ENCODE measurements around the gene AFF3. TPM values are rescaled to one million over a fixed set of nuclear protein-coding genes. Genes with fewer than 3 reads are reported as not detected.
"Not testable (repeated sequence)": the region's sequence is repeated elsewhere in the genome, so short reads cannot be mapped to it uniquely, and the experiment has no call there.

The AFF3 gene
- total and polyA plus RNA-seq, 4 donors: 4.2 to 90.9 (median 14.6) TPM

DNA sequence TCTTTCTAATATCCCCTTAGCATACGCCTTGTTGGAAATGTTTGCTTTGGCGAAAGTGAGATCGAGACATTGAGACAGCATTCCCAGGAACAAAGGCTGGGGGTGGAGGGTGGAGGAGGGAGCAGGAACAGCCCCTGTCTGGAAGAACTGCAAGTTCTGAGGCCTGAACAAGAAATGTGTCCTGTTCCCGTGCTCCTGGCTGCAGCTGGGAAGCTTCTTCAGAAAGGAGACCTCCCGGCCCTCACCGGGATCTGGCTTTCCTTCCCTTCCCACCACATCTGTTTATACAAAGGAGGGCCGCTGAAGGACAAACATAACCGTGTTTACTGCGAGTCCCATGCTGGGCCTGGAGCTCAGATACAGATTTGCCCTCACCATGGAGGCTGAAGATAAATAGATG, 35.9 kb downstream of the AFF3 start:
- Histone ChIP-seq H3K27me3 (ENCODE audit: control insufficient read depth in 3 of 3, insufficient read depth in 3 of 3, low read length in 2 of 3) (peaks cover 0 to 3% (median 0%) of the 10 kb centered on the region in 3 donors), H3K9ac (ENCODE audit: insufficient read depth in 1 of 2, low read length in 2 of 2) (peak overlapping the region in 1 of 2 donors; percentile 66), H3K27ac (ENCODE audit: low read depth in 1 of 2, low read length in 1 of 2) (no peak overlapping the region), H3K4me1 (ENCODE audit: control insufficient read depth in 5 of 5, insufficient read depth in 5 of 5, low read length in 5 of 5) (peaks cover 4 to 27% (median 11%) of the 10 kb centered on the region in 5 donors), H3K9me3 (ENCODE audit: control insufficient read depth in 4 of 4, insufficient read depth in 3 of 4, low read length in 3 of 4) (peaks cover 0 to 2% (median 0%) of the 10 kb centered on the region in 4 donors), H3K36me3 (ENCODE audit: control insufficient read depth in 4 of 4, insufficient read depth in 4 of 4, low read length in 4 of 4) (no peaks in the 10 kb centered on the region), H3K4me3 (no peak overlapping the region)
- no peak for TF ChIP-seq CTCF (IDR thresholded peaks at IDR 0.05; ENCODE audit: control extremely low read depth, extremely low read depth)
- DNase-seq (peak; percentile 37 to 65 (median 63)), ATAC-seq (ENCODE audit: insufficient read depth, low FRiP score) (no peak)
- 51 to 65% methylated on average over 9 of the region's 9 CpGs for WGBS, 2 donors

GRCh38 chr2:100105678-100106054, 36.7 kb downstream of the AFF3 start:
- DNase-seq (peak; percentile 60 to 68 (median 65)), ATAC-seq (ENCODE audit: insufficient read depth, low FRiP score) (no peak)
- peak overlapping the region in 1 of 2 donors; percentile 15 for H3K27ac ChIP-seq (ENCODE audit: low read depth in 1 of 2, low read length in 1 of 2)
- H3K4me1 ChIP-seq (ENCODE audit: control insufficient read depth in 5 of 5, insufficient read depth in 5 of 5, low read length in 5 of 5): peaks cover 4 to 27% (median 11%) of the 10 kb centered on the region in 5 donors
- peak overlapping the region; percentile 39 to 79 for H3K9ac ChIP-seq (ENCODE audit: insufficient read depth in 1 of 2, low read length in 2 of 2)
- H3K4me3 ChIP-seq: no peak overlapping the region
- H3K36me3 ChIP-seq (ENCODE audit: control insufficient read depth in 4 of 4, insufficient read depth in 4 of 4, low read length in 4 of 4): no peaks in the 10 kb centered on the region
- no peak for TF ChIP-seq CTCF (IDR thresholded peaks at IDR 0.05; ENCODE audit: control extremely low read depth, extremely low read depth)
- 57 to 75% methylated on average over 12 of the region's 12 CpGs for WGBS, 2 donors
- H3K9me3 ChIP-seq (ENCODE audit: control insufficient read depth in 4 of 4, insufficient read depth in 3 of 4, low read length in 3 of 4): peaks cover 0 to 2% (median 0%) of the 10 kb centered on the region in 4 donors
- peaks cover 0 to 3% (median 0%) of the 10 kb centered on the region in 3 donors for H3K27me3 ChIP-seq (ENCODE audit: control insufficient read depth in 3 of 3, insufficient read depth in 3 of 3, low read length in 2 of 3)

DNA sequence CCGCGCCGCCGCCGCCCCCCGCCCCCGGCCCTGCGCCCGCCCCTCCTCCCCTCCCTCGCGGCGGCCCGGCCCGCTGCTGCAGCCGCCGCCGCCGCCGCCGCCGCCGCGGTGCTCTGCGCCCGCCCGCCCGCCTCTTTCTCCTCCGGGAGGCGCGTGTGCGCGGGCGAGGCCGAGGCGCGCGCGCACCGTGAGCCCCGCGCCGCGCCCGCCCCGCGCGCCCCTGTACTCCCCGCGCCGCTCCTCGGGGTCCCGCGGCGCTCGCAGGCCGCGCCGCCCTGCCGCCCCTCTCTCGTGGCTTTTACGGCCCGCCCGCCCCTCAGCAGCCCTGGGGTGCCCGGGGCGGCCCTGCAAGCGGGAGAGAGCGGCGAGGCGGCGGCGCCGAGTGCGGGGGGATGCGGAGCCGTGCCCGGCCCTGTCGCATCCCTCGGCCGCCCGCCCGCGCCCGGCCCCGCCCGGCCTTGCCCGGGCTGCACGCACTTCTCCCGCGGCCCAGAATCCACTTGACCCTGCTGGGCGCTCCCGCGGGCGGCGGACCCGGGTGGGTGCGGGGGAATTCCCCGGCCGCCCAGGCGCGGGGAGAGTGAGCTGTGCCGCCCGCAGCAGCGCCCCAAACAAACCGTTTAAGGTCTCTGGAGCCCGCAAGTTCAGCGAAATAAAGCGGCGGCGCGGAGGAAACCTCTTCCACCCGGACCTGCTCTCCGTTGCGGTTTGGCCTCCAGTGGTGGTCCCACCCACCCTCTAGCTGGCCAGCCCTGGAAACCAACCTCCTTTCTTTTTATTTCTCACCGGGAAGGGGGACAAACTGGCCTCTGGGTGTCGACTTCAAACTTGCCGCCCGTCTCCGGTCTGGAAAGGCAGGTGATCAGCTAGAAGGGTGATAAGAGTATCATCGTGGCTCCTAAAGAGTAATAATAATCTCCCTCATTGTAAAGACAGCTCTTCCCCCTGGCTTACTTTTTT, 37.4 kb downstream of the AFF3 start:
- no peak for ATAC-seq (ENCODE audit: insufficient read depth, low FRiP score)
- no peak for TF ChIP-seq CTCF (IDR thresholded peaks at IDR 0.05; ENCODE audit: control extremely low read depth, extremely low read depth)
- Histone ChIP-seq H3K9ac (ENCODE audit: insufficient read depth in 1 of 2, low read length in 2 of 2) (peak overlapping the region; percentile 39 to 79), H3K4me3 (peak overlapping the region; percentile 71), H3K27ac (ENCODE audit: low read depth in 1 of 2, low read length in 1 of 2) (peak overlapping the region; percentile 53 to 70), H3K36me3 (ENCODE audit: control insufficient read depth in 4 of 4, insufficient read depth in 4 of 4, low read length in 4 of 4) (no peaks in the 10 kb centered on the region), H3K9me3 (ENCODE audit: control insufficient read depth in 4 of 4, insufficient read depth in 3 of 4, low read length in 3 of 4) (peaks cover 0 to 2% (median 0%) of the 10 kb centered on the region in 4 donors), H3K4me1 (ENCODE audit: control insufficient read depth in 5 of 5, insufficient read depth in 5 of 5, low read length in 5 of 5) (peaks cover 4 to 27% (median 11%) of the 10 kb centered on the region in 5 donors), H3K27me3 (ENCODE audit: control insufficient read depth in 3 of 3, insufficient read depth in 3 of 3, low read length in 2 of 3) (peaks cover 0 to 3% (median 0%) of the 10 kb centered on the region in 3 donors)
- DNase-seq: peak; percentile 44 to 73 (median 70)
- WGBS, 2 donors: 1 to 2% methylated on average over 34 to 113 of the region's 119 CpGs

GRCh38 chr2:100104265-100104664, 38.1 kb downstream of the AFF3 start:
- 1 to 2% methylated on average over 11 to 38 of the region's 60 CpGs for WGBS, 2 donors
- H3K4me1 ChIP-seq (ENCODE audit: control insufficient read depth in 5 of 5, insufficient read depth in 5 of 5, low read length in 5 of 5): peaks cover 4 to 27% (median 11%) of the 10 kb centered on the region in 5 donors
- H3K36me3 ChIP-seq (ENCODE audit: control insufficient read depth in 4 of 4, insufficient read depth in 4 of 4, low read length in 4 of 4); H3K9ac ChIP-seq (ENCODE audit: insufficient read depth in 1 of 2, low read length in 2 of 2); H3K27ac ChIP-seq (ENCODE audit: low read depth in 1 of 2, low read length in 1 of 2); H3K4me3 ChIP-seq; H3K9me3 ChIP-seq (ENCODE audit: control insufficient read depth in 4 of 4, insufficient read depth in 3 of 4, low read length in 3 of 4); H3K27me3 ChIP-seq (ENCODE audit: control insufficient read depth in 3 of 3, insufficient read depth in 3 of 3, low read length in 2 of 3): not testable (repeated sequence)
- DNase-seq: peak in 1 of 3 donors; percentile 24
- peak; percentile 15 for ATAC-seq (ENCODE audit: insufficient read depth, low FRiP score)

- H3K27me3 ChIP-seq (ENCODE audit: control insufficient read depth in 3 of 3, insufficient read depth in 3 of 3, low read length in 2 of 3); ATAC-seq (ENCODE audit: insufficient read depth, low FRiP score); DNase-seq; H3K9ac ChIP-seq (ENCODE audit: insufficient read depth in 1 of 2, low read length in 2 of 2); H3K9me3 ChIP-seq (ENCODE audit: control insufficient read depth in 4 of 4, insufficient read depth in 3 of 4, low read length in 3 of 4); H3K36me3 ChIP-seq (ENCODE audit: control insufficient read depth in 4 of 4, insufficient read depth in 4 of 4, low read length in 4 of 4); H3K27ac ChIP-seq (ENCODE audit: low read depth in 1 of 2, low read length in 1 of 2): not testable (repeated sequence)
- 39 to 56% methylated on average over 14 to 28 of the region's 39 CpGs for WGBS, 2 donors
- Histone ChIP-seq H3K4me3 (peak overlapping the region; percentile 19), H3K4me1 (ENCODE audit: control insufficient read depth in 5 of 5, insufficient read depth in 5 of 5, low read length in 5 of 5) (peaks cover 4 to 27% (median 11%) of the 10 kb centered on the region in 5 donors)
Measured at GRCh38 chr2:100103527-100104252, 38.7 kb downstream of the AFF3 start.

Data from lung (tissue), 12 donors.